Measurements from ENCODE around the gene TUBB.
A peak's percentile ranks its signal among the peaks of the same experiment; 100 is the strongest.
"Not testable (repeated sequence)": the region's sequence is repeated elsewhere in the genome, so short reads cannot be mapped to it uniquely, and the experiment has no call there.

Gene TUBB

DNA sequence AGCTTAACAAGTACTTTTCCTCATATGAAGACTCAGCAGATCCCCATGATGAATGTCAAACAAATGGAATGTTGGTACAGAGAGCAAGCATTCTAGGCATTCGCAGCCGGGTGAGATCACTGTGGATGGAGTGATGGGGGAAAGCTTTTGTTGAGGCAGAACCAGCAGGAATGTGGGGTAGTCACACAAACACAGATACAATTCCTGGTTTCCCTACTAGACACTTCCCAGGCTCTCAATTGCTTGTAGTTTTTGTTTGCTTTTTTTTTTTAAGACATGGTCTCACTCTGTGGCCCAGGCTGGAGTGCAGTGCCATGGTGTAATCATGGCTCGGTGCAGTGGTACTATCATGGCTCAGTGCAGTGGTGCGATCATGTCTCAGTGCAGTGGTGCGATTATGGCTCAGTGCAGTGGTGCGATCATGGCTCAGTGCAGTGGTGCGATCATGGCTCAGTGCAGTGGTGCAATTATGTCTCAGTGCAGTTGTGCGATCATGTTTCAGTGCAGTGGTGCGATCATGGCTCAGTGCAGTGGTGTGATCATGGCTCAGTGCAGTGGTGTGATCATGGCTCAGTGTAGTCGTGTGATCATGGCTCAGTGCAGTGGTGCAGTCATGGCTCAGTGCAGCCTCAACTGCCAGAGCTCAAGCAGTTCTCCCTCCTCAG lies 39.6 kb downstream of the TUBB start:
- DNase-seq (ENCODE audit: low spot score) = peak; percentile 83
- FAIRE-seq = peak; percentile 56

DNA sequence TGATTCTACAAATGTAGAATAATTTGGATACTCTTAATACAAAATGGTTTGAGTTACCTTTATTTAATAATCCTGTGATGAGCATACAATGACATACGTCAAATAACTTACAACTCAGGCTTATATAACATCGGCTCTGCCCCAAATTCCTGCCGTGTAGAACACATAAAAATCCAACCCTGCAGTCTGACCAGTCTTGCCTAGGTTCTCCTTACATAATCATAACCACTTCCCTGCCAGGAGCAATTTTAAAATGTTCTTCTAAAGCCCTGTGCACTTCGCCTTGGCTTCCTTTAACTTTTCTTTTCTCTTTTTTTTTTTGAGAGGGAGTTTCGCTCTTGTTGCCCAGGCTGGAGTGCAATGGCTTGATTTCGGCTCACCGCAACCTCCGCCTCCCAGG lies 40.4 kb downstream of the TUBB start:
- DNase-seq (ENCODE audit: low spot score) (no peak), FAIRE-seq (no peak)

DNA sequence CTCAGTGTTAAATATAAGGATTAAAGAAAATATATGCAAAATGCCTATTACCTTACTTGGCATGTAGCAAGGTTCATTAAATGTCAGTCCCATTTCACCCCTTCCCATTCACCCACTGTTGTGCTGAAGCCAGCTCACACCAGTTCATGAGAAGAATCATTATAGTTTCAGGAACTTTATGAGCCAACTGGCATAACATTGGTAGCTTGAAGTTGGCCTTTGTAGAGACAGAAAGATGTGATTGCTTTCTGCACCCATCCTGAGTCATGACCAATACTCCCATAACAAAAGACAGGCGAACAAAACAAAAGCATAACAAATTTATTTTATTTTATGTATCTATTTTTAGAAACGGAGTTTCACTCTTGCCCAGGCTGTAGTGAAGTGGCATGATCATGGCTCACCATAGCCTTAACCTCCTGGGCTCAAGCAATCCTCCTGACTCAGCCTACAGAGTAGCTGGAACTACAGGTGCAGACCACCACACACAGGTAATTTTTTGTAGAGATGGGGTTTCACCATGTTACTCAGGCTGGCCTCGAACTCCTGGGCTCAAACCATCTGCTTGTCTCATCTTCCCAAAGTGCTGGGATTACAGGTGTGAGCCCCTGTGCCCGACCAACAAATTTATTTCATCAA lies 41.8 kb downstream of the TUBB start:
- no peak for DNase-seq (ENCODE audit: low spot score)

DNA sequence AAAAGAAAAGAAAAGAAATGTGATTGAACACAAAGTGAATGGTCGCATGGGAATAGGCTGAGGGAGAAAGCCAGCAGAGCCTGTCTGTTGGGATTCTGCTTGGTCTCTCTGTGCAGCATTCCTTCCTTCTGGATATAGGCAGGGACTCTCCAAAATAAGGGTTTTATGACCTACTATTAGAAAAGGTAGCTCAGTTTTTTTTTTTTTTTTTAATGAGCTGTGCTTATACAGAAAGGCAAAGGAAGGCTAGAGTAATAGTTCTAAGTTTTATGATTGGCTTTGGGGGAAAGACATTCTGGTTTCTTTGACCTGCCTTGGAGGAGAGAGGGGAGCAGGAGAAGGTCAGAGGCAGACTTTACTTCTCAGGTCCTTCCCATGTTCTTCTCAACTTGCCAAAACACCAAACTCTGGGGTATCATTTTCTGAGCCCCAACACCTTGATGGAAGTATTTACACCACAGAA lies 43.0 kb downstream of the TUBB start:
- no peak for FAIRE-seq
- no peak for DNase-seq (ENCODE audit: low spot score)

More for the DNA sequence above, 41.8 kb downstream of the TUBB start:
- no peak for FAIRE-seq

DNA sequence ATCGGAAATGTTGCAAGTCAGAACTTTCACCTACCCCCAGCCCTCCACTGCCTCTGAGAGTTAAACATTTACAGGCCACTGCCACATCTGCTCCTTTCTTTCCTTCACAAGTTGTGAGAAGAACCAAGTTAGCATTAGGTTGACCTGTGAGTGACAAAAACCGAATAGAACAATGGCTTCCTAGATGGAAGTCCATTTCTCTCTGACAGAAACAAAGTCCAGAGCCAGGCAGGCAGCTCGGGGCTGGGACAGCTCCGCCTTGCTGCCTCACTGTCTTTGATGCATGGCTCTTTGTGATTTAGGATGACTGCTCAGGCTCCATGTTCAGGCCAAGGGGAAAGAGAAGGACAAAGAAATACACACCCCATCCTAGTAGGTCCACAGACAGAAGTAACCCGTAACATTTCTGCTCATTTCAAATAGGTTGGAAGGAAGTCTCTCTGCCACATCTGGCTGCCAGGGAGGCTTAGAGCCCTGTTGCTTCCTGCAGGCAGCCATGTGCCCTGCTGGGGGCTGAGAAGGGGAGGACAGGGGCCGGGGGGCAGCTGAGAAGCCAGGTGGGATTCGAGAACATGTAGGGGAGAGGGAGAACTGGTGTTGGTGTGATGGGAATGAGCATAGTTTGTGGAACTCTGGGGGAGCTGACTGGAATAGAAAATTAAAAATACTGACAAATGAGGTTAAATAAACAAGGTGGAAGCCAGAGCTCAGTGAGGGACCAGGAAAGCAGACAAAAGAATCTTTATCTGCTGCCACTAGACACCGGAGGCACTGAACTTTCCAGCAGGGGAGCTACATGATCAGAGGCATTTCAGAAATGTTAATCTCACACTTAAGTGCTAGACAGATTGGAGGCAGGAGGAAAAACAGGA lies 43.7 kb downstream of the TUBB start:
- FAIRE-seq = no peak
- peak; percentile 69 for DNase-seq (ENCODE audit: low spot score)

DNA sequence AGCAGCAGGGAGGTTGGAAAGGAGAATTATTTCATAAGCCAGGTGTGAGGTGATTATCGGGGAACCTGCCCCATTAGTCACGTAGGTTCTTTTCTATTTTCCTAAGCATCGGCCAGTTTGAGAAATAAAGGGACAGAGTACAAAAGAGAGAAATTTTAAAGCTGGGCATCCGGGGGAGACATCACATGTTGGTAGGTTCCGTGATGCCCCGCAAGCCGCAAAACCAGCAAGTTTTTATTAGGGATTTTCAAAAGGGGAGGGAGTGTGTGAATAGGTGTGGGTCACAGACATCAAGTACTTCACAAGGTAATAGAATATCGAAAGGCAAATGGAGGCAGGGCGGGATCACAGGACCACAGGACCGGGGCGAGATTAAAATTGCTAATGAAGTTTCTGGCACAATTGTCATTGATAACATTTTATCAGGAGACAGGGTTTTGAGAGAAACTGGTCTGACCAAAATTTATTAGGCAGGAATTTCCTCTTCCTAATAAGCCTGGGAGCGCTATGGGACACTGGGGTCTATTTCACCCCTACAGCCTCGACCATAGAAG lies 44.4 kb downstream of the TUBB start:
- FAIRE-seq; DNase-seq (ENCODE audit: low spot score): not testable (repeated sequence)

DNA sequence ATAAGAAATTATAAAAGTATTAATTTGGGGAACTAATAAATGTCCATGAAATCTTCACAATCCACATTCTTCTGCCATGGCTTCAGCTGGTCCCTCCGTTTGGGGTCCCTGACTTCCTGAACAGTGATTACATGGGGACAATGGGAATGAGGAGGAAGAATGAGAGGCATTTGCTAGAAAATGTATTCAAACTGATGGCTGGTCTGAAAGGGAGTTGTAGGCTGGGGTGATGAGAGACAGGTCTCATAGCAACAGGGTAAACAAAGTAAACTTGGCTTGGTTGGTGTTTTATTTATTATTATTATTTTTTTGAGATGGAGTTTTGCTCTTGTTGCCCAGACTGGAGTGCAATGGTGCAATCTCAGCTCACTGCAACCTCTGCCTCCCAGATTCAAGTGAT lies 45.3 kb downstream of the TUBB start:
- not testable (repeated sequence) for FAIRE-seq; DNase-seq (ENCODE audit: low spot score)

DNA sequence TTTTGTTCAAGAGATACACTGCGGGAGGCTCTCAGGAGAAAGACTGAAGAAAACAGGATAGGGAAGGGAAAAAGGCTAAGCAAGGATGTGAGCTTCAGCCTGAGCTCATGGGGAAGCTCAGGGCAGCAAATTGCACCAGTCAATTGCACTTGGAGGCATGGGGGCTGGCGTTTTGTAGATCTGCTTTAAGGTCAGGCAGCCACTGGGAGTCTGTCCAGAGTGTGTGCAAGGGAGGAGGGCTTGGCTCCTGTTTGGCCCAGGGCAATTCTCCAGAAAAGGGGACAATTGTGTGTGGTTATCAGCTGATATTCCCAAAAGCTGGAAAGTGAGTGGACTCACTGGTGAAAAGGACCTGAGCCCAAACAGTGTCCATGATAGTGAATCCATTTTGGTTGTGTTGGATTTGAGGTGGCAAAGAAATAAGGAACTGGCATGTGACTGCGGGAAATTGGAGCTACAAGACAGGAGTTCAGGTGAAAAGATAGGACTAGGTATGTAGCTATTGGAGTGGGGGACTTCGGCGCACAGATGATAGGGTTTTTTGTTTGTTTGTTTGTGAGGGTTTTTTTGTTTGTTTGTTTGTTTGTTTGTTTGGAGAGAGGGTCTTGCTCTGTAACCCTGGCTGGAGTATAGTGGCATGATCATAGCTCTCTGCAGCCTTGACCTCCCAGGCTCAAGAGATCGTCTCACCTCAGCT lies 46.5 kb downstream of the TUBB start:
- no peak for FAIRE-seq
- DNase-seq (ENCODE audit: low spot score) = no peak

DNA sequence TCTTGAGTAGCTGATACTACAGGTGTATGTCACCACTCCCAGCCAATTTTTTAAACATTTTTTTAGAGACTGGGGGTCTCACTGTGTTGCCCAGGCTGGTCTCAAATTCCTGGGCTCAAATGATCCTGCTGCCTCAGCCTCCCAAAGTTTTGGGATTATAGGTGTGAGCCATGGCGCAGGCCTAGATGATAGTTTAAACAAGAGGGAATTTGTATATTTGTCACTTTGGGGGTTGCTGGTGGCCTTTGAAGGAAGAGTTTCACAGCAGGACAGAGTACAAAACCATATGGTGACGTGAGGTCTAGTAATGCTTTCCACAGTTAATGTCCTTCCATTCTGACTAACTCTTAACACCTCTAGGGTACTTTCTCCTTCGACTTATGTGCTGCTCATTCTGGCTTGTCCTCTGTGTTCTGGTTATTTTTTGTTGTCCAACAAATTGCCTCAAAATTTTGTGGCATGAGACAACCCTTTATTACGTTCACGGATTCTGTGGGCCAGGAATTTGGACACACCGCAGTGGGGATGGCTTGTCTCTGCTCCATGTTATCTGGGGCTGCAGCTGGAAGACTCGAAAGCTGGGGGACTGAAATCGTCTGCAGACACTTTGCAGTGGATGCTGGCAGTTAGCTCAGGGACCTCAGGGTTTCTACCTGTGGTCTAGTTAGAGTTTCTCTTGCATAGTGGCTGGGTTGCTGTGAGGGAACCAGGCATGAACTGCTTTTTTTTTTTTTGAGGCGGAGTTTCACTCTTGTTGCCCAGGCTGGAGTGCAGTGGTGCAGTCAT lies 47.2 kb downstream of the TUBB start:
- no peak for DNase-seq (ENCODE audit: low spot score)
- no peak for FAIRE-seq

DNA sequence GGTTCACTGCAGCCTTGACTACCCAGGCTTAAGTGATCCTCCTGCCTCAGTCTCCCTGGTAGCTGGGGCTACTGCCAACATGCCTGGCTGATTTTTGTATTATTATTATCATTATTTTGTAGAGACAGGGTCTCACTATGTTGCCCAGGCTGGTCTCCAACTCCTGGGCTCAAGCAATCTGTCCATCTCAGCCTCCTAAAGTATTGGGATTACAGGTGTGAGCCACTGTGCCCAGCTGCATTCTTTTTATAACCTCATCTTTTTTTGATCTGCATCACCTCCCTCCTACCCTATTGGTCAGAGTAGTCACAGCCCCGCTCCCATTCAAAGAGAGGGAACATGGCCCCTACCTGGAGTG lies 47.8 kb downstream of the TUBB start:
- no peak for FAIRE-seq
- DNase-seq (ENCODE audit: low spot score) = no peak

DNA sequence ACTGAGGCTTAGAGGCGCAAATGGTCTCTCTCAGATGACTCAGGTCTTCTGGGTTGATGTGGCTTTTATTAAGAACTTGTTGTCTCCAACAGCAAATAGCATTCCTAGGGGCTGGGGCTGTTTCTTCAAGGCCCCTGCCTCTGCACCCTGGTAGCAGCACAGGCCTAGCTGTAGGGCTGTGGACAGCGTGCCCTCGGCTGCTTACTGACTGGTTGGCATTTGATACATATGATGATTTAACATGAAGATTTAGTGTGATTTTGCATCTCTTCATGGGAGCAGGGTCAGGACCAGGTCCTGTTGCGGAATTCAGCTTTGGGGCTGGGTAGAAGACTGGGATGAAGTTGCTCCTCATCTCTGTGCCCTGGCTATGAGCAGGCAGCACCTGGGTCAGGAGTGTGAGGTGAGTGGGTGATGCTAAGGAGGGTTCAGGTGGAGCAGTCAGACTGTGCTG lies 48.5 kb downstream of the TUBB start:
- DNase-seq (ENCODE audit: low spot score) (no peak), FAIRE-seq (no peak)

DNA sequence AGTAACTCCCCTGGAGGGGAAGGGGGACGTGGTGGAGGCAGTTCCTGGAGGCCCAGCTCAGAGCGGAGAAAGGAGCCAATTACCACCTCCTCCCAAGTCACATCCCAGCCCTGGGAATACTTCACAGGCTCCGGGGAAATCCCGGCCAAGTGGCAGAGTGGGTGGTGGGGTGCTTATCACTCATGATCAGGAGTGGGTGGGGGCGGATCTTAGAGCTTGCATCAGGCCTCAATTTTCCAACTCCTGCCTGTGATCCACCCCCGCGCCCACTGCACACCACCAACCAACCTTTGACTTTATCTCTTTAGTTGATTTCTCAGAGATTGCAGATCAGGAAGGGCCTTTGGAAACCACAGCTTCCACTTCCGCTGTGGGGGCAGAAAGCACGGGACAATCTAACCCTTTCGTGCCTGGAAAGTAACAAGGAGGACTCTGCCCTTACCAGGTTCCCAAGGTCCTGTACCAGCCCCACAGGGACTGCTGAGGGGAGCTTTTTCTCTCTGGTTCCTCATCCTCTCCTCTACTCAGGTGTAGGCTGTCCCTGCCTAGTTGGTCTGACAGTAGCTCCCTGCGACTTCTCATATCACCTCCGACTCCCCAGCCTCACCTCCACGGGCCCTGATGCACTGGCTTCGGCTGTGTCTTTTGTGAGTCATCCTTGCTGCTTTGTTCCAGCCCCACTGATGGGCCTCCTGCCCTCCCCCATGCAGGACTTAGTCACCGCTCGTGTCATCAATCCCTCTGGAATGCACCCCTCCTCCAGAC lies 49.1 kb downstream of the TUBB start:
- FAIRE-seq = no peak
- DNase-seq (ENCODE audit: low spot score) = peak; percentile 94

DNA sequence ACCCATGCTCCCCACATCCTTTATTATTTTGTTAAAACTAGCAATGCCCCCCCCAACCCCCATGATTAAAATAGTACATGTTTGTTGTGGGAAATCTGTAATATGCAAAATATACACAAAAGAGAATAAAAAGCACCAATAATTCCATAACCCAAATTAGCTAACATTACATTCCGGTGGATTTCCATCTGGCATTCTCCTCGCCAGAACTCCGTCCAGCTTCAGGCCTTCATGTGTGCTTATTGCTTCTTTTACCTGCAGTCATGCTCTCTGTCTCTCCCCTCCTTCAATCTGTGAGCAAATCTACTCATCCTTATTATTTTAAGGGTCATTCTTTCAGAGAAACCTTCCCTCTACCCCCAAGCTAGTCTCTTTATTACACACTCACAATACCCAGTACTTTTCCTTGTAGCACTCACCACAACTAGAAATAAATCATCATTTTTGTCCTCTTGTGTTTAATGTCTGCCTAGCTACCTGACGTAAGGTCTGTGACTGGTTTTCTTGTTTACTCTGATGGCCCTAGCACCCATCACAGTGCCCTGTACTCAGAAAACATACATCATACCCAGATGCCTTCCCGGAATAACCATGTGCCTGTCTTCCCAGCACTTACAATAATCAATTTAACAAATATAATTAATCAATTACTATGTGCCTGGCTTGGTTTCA lies 49.8 kb downstream of the TUBB start:
- FAIRE-seq (no peak), DNase-seq (ENCODE audit: low spot score) (no peak)

DNA sequence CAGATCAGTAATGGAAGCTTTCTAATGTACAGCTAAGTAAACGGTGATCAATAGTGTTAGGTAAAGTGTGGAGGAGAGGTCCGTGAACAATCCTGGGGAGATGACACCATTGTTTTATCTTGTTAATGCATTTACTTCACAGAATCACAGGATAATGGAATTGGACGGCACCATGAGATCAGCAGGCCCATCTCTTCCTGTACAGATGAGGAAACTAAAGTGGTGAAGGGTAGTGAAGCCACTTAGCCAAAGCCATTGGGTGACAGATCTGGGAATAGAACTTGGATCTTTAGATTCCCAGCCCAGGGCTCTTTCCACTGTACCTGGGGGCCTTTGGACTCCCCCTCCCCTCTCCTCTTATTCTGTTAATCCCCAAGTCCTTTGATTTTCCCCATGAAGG lies 50.4 kb downstream of the TUBB start:
- FAIRE-seq = no peak

DNA sequence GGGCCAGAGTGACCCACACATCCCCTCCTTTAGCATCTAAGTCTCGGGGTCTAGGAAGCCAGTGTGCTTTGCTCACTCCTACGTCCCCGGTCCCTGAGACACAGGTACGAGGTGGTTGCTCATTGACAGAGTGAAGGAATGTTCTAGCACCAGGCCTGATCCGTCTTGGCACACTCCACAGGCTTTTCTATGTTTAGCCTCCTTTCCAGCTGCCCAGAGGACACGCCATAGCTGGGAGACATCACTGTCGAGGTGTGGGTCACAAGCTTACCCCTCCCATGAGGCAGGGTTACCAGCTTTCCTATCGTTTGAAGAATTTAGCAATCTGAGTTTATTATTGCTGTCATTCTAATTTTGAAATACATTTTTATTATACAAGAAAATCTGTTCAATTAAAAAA lies 54.5 kb downstream of the TUBB start:
- DNase-seq (ENCODE audit: low spot score) (no peak), FAIRE-seq (no peak)

More for the DNA sequence above, 50.4 kb downstream of the TUBB start:
- no peak for DNase-seq (ENCODE audit: low spot score)

Data from urothelium cell line (cell line).